ENCODE results near the gene SPAG5. TPM values are rescaled to one million over a fixed set of nuclear protein-coding genes. Genes with fewer than 3 reads are reported as not detected.

Gene SPAG5
- total and polyA plus RNA-seq, 9 of the 15 experiments (the other 6 are each of a cell fraction or from before 2014, with no cell fraction given), result 94.4 to 286 (median 151) TPM

- TF ChIP-seq NCOR1 (IDR thresholded peaks at IDR 0.05), result no peak
- peak; percentile 68; the same call in 1 of the 2 replicates for TF ChIP-seq ZNF407 (IDR thresholded peaks at IDR 0.05; ENCODE audit: low read depth)
- TF ChIP-seq TCFL5 (CRISPR knock-in tag; conservative IDR thresholded peaks at IDR 0.05), result no peak
- no peak for TF ChIP-seq SIX5 (IDR thresholded peaks at IDR 0.05; ENCODE audit: borderline replicate concordance in 1 of 2, insufficient read depth in 1 of 2, low read depth in 1 of 2, low read length in 2 of 2)
- TF ChIP-seq YY1 (IDR thresholded peaks at IDR 0.05; ENCODE audit: borderline replicate concordance in 1 of 3, control insufficient read depth in 1 of 3, extremely low read depth in 1 of 3, insufficient read depth in 3 of 3, insufficient read length in 1 of 3, insufficient replicate concordance in 2 of 3, low read depth in 1 of 3, low read length in 2 of 3), result peak in 2 of 3 experiments; percentile 26 to 43
- TF ChIP-seq, protein P1, sequence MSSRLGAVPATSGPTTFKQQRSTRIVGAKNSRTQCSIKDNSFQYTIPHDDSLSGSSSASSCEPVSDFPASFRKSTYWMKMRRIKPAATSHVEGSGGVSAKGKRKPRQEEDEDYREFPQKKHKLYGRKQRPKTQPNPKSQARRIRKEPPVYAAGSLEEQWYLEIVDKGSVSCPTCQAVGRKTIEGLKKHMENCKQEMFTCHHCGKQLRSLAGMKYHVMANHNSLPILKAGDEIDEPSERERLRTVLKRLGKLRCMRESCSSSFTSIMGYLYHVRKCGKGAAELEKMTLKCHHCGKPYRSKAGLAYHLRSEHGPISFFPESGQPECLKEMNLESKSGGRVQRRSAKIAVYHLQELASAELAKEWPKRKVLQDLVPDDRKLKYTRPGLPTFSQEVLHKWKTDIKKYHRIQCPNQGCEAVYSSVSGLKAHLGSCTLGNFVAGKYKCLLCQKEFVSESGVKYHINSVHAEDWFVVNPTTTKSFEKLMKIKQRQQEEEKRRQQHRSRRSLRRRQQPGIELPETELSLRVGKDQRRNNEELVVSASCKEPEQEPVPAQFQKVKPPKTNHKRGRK (tag; IDR thresholded peaks at IDR 0.05), result no peak
- TF ChIP-seq FOXP1 (CRISPR knock-in tag; IDR thresholded peaks at IDR 0.05), result no peak
- TF ChIP-seq, protein P2, sequence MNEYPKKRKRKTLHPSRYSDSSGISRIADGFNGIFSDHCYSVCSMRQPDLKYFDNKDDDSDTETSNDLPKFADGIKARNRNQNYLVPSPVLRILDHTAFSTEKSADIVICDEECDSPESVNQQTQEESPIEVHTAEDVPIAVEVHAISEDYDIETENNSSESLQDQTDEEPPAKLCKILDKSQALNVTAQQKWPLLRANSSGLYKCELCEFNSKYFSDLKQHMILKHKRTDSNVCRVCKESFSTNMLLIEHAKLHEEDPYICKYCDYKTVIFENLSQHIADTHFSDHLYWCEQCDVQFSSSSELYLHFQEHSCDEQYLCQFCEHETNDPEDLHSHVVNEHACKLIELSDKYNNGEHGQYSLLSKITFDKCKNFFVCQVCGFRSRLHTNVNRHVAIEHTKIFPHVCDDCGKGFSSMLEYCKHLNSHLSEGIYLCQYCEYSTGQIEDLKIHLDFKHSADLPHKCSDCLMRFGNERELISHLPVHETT (CRISPR knock-in tag; conservative IDR thresholded peaks at IDR 0.05 in 1 of 2, IDR thresholded peaks at IDR 0.05 in 1 of 2), result peak in 1 of 2 experiments; percentile 43; a peak in 1 of 4 replicates
- TF ChIP-seq ZNF212 (CRISPR knock-in tag; IDR thresholded peaks at IDR 0.05), result no peak
- no peak for TF ChIP-seq RUNX1 (IDR thresholded peaks at IDR 0.05; ENCODE audit: low read depth)
- no peak for TF ChIP-seq CLOCK (CRISPR knock-in tag; IDR thresholded peaks at IDR 0.05; ENCODE audit: borderline replicate concordance)
Measured at GRCh38 chr17:28576758-28577465, 21.9 kb downstream of the SPAG5 start, which contains the start of gene ALDOC (continued).

All from K562 (cell line).